Hepatocyte (in vitro differentiated cells): ENCODE measurements around the gene PTPRM.

Experiments
- CTCF ChIP-seq: fragments of 200-600 bp; sonication (generic); IDR thresholded peaks from 2 replicates; pipeline ENCODE4 v1.5.1; 2016; ENCODE audit warnings: antibody characterized with exemption, mild to moderate bottlenecking; ENCODE audit not compliant: poor library complexity
- EZH2phosphoT487 ChIP-seq: fragments of 200-600 bp; sonication (generic); IDR thresholded peaks from one replicate; pipeline ENCODE4 v1.6.1; 2018; ENCODE audit warnings: antibody characterized with exemption, mild to moderate bottlenecking, low read depth, moderate library complexity; ENCODE audit not compliant: unreplicated experiment, severe bottlenecking

GRCh38 chr18:8301427-8302172, 734.5 kb downstream of the PTPRM start:
- no peak for TF ChIP-seq CTCF
- TF ChIP-seq EZH2phosphoT487 = no peak
